H1 (cell line): Measurements from ENCODE around the gene PARM1. TPM values are rescaled to one million over a fixed set of nuclear protein-coding genes. Genes with fewer than 3 reads are reported as not detected.

Experiments
- CTCF ChIA-PET: fragments of 300-600 bp; sonication (Branson Sonifier 250); formaldehyde crosslinking; loops from one replicate; lab custom pipeline; 2021; ENCODE audit not compliant: partially characterized antibody; lab: Charles Lee
- POLR2A ChIA-PET: fragments of 300-600 bp; sonication (Branson Sonifier 250); formaldehyde crosslinking; loops from one replicate; lab custom pipeline; 2021; ENCODE audit warnings: inconsistent platforms; ENCODE audit not compliant: partially characterized antibody; lab: Charles Lee
- DNase-seq, 2 experiments: peaks; one replicate each; pipeline versions ENCODE4 v3.0.0 to v3.0.0-alpha.2; 2010 to 2022; ENCODE audit warnings: low spot score in 2 of 2, low read depth in 1 of 2, mixed read lengths in 1 of 2
- FAIRE-seq: peaks from 2 replicates; lab custom pipeline; 2011; peaks lifted over from hg19 to GRCh38; lab: Jason Lieb, UNC
- H2AFZ ChIP-seq: 2 replicates; pipeline ENCODE4 v1.8.1; 2012; ENCODE audit warnings: low read length, inconsistent platforms
- H2AK5ac ChIP-seq: 2 replicates; pipeline ENCODE4 v1.6.1; 2013; ENCODE audit warnings: low read depth, low read length
- H2BK120ac ChIP-seq: replicated peaks from 2 replicates; pipeline ENCODE3; 2013; ENCODE audit warnings: low read depth, low read length, inconsistent platforms
- H2BK12ac ChIP-seq: 2 replicates; pipeline ENCODE4 v1.6.1; 2013; ENCODE audit warnings: low read depth, low read length
- H2BK15ac ChIP-seq: 2 replicates; pipeline ENCODE4 v1.6.1; 2013; ENCODE audit warnings: low read length
- H2BK20ac ChIP-seq: 2 replicates; pipeline ENCODE4 v1.6.1; 2013; ENCODE audit warnings: low read length
- H2BK5ac ChIP-seq: 2 replicates; pipeline ENCODE4 v1.6.1; 2013; ENCODE audit warnings: low read depth, low read length
- H3K14ac ChIP-seq: 2 replicates; pipeline ENCODE4 v1.6.1; 2013; ENCODE audit warnings: inconsistent platforms; ENCODE audit not compliant: insufficient read length
- H3K18ac ChIP-seq: 2 replicates; pipeline ENCODE4 v1.6.1; 2013; ENCODE audit warnings: low read length; ENCODE audit errors: extremely low read depth
- H3K23ac ChIP-seq: 2 replicates; pipeline ENCODE4 v1.6.1; 2013; ENCODE audit warnings: inconsistent platforms; ENCODE audit not compliant: insufficient read length
- H3K23me2 ChIP-seq: 2 replicates; pipeline ENCODE4 v1.6.1; 2013; ENCODE audit warnings: low read depth, low read length
- H3K27ac ChIP-seq: 2 replicates; pipeline ENCODE4 v1.6.1; 2011; ENCODE audit warnings: low read depth, low read length, inconsistent platforms
- H3K27me3 ChIP-seq, 4 experiments: replicated peaks in 1 of 4; 1 replicate in 1 of 4; 2 replicates in 3 of 4; pipeline versions ENCODE4 v1.6.1 to v1.8.1; 2011 to 2013; ENCODE audit warnings: low read length in 3 of 4, mild to moderate bottlenecking in 3 of 4, inconsistent platforms in 2 of 4, mixed read lengths in 2 of 4, moderate library complexity in 1 of 4; ENCODE audit not compliant: control insufficient read depth in 3 of 4, insufficient read depth in 3 of 4; ENCODE audit errors: extremely low read depth in 1 of 4
- H3K36me3 ChIP-seq, 4 experiments: 2 replicates each; pipeline versions ENCODE4 v1.6.1 to v1.8.1; 2011 to 2013; ENCODE audit warnings: mild to moderate bottlenecking in 4 of 4, low read length in 3 of 4, moderate library complexity in 2 of 4, control low read depth in 1 of 4, inconsistent platforms in 1 of 4; ENCODE audit not compliant: insufficient read depth in 4 of 4, control insufficient read depth in 2 of 4
- H3K4ac ChIP-seq: replicated peaks from 2 replicates; pipeline ENCODE3; 2013; ENCODE audit warnings: low read length, low read depth, mixed read lengths, inconsistent platforms; ENCODE audit not compliant: insufficient read length
- H3K4me1 ChIP-seq, 4 experiments: replicated peaks in 1 of 4; 1 replicate in 1 of 4; 2 replicates in 3 of 4; pipeline versions ENCODE4 v1.6.1 to v1.8.1; 2011 to 2013; ENCODE audit warnings: low read length in 3 of 4, inconsistent platforms in 2 of 4, mixed read lengths in 1 of 4; ENCODE audit not compliant: insufficient read depth in 4 of 4, control insufficient read depth in 3 of 4
- H3K4me2 ChIP-seq, 2 experiments: 2 replicates each; pipeline versions ENCODE4 v1.6.1 to v1.8.1; 2011 to 2013; ENCODE audit warnings: low read depth in 2 of 2, low read length in 2 of 2, control low read depth in 1 of 2, inconsistent platforms in 1 of 2, mild to moderate bottlenecking in 1 of 2; ENCODE audit not compliant: insufficient read depth in 1 of 2
- H3K4me3 ChIP-seq, 4 experiments: fragments of 200-600, 300-600 bp in 1 of 4; sonication (generic), shearing (Covaris generic), sonication (Bioruptor Twin) in 1 of 4; 2 replicates each; pipeline versions ENCODE4 v1.5.1 to v1.8.1; 2011 to 2016; ENCODE audit warnings: low read length in 4 of 4, low read depth in 3 of 4, control low read depth in 2 of 4, inconsistent platforms in 2 of 4, mild to moderate bottlenecking in 2 of 4, mixed read lengths in 1 of 4, moderate library complexity in 1 of 4; ENCODE audit not compliant: insufficient read depth in 2 of 4; ENCODE audit errors: extremely low read depth in 1 of 4
- H3K56ac ChIP-seq: replicated peaks from 2 replicates; pipeline ENCODE3; 2013; ENCODE audit warnings: low read depth, mild to moderate bottlenecking, mixed read lengths, low read length, inconsistent platforms; ENCODE audit not compliant: insufficient read length
- H3K79me1 ChIP-seq: 2 replicates; pipeline ENCODE4 v1.6.1; 2013; ENCODE audit warnings: low read depth, low read length, control low read depth
- H3K79me2 ChIP-seq, 2 experiments: 2 replicates each; pipeline versions ENCODE4 v1.6.1 to v1.8.1; 2012 to 2013; ENCODE audit warnings: low read length in 2 of 2, mild to moderate bottlenecking in 2 of 2, inconsistent platforms in 1 of 2; ENCODE audit not compliant: insufficient read depth in 2 of 2, control insufficient read depth in 1 of 2
- H3K9ac ChIP-seq, 4 experiments: replicated peaks in 1 of 4; 1 replicate in 1 of 4; 2 replicates in 3 of 4; pipeline versions ENCODE4 v1.6.1 to v1.8.1; 2011 to 2013; ENCODE audit warnings: low read depth in 3 of 4, low read length in 3 of 4, control low read depth in 2 of 4, mild to moderate bottlenecking in 2 of 4, moderate library complexity in 2 of 4, inconsistent platforms in 1 of 4; ENCODE audit errors: extremely low read depth in 1 of 4
- H3K9me3 ChIP-seq, 2 experiments: 2 replicates each; pipeline versions ENCODE4 v1.6.1 to v1.8.1; 2012 to 2013; ENCODE audit warnings: mild to moderate bottlenecking in 2 of 2, moderate library complexity in 2 of 2, control low read depth in 1 of 2, inconsistent platforms in 1 of 2, low read depth in 1 of 2, low read length in 1 of 2, mixed read lengths in 1 of 2; ENCODE audit not compliant: insufficient read depth in 2 of 2
- H4K20me1 ChIP-seq, 2 experiments: replicated peaks in 1 of 2; 2 replicates each; pipeline versions ENCODE3 to v1.8.1; 2011 to 2013; ENCODE audit warnings: inconsistent platforms in 2 of 2, low read length in 2 of 2, mild to moderate bottlenecking in 1 of 2; ENCODE audit not compliant: insufficient read depth in 2 of 2, control insufficient read depth in 1 of 2
- H4K5ac ChIP-seq: 2 replicates; pipeline ENCODE4 v1.6.1; 2013; ENCODE audit warnings: low read length, low read depth, mixed read lengths, inconsistent platforms; ENCODE audit not compliant: insufficient read length
- H4K8ac ChIP-seq: 2 replicates; pipeline ENCODE4 v1.8.0; 2013; ENCODE audit warnings: mild to moderate bottlenecking, moderate library complexity, low read length, inconsistent platforms; ENCODE audit not compliant: insufficient read depth; ENCODE audit errors: extremely low read depth
- H4K91ac ChIP-seq: replicated peaks from 2 replicates; pipeline ENCODE3; 2013; ENCODE audit warnings: low read length, mixed read lengths, inconsistent platforms; ENCODE audit not compliant: insufficient read length
- ATF3 ChIP-seq: IDR thresholded peaks from 2 replicates; pipeline ENCODE4 v1.6.1; 2011; ENCODE audit warnings: low read depth, mild to moderate bottlenecking, low read length; ENCODE audit not compliant: insufficient read depth
- CBX5 ChIP-seq: fragments of 300-800, 300-1000 bp; sonication (generic); IDR thresholded peaks from 2 replicates; pipeline ENCODE4 v1.7.1; 2016; ENCODE audit warnings: antibody characterized with exemption, low read length, low read depth
- CTCF ChIP-seq, 3 experiments: IDR thresholded peaks; 1 replicate in 2 of 3; 2 replicates in 1 of 3; pipeline versions ENCODE4 v1.5.1 to v1.6.1; 2011; ENCODE audit warnings: low read length in 3 of 3, mild to moderate bottlenecking in 3 of 3, inconsistent platforms in 2 of 3, low read depth in 1 of 3, moderate library complexity in 1 of 3; ENCODE audit not compliant: insufficient read depth in 1 of 3; ENCODE audit errors: control extremely low read depth in 1 of 3
- EP300 ChIP-seq, 2 experiments: IDR thresholded peaks; 1 replicate in 1 of 2; 2 replicates in 1 of 2; pipeline ENCODE4 v1.6.1; 2011 to 2012; ENCODE audit warnings: low read depth in 2 of 2, low read length in 2 of 2, mild to moderate bottlenecking in 2 of 2, borderline replicate concordance in 1 of 2, inconsistent platforms in 1 of 2, moderate library complexity in 1 of 2
- HDAC6 ChIP-seq: IDR thresholded peaks from one replicate; pipeline ENCODE4 v1.7.1; 2012; ENCODE audit warnings: low read depth, mild to moderate bottlenecking, inconsistent platforms, low read length, moderate library complexity
- POLR2A ChIP-seq, 2 experiments: IDR thresholded peaks; 1 replicate in 1 of 2; 2 replicates in 1 of 2; pipeline ENCODE4 v1.6.1; 2011; ENCODE audit warnings: low read depth in 2 of 2, low read length in 2 of 2, mild to moderate bottlenecking in 2 of 2; ENCODE audit errors: control extremely low read depth in 1 of 2
- POU5F1 ChIP-seq: IDR thresholded peaks from 2 replicates; pipeline ENCODE4 v1.6.1; 2011; ENCODE audit warnings: low read depth, mild to moderate bottlenecking, low read length, moderate library complexity
- TAF1 ChIP-seq: IDR thresholded peaks from 2 replicates; pipeline ENCODE4 v1.6.1; 2011; ENCODE audit warnings: mild to moderate bottlenecking, low read depth, low read length
- whole genome bisulfite sequencing, 2 experiments: shearing (Covaris generic) in 1 of 2; methylation state at CpG; one replicate each; pipeline versions ENCODE4 v1.1.6 to v1.1.7; 2013 to 2015; ENCODE audit warnings: low lambda C conversion rate in 2 of 2, mixed read lengths in 2 of 2, inconsistent platforms in 1 of 2, low coverage in 1 of 2, missing lambda C conversion rate in 1 of 2; ENCODE audit not compliant: insufficient replicate concordance in 2 of 2, insufficient coverage in 1 of 2, insufficient read length in 1 of 2; ENCODE audit errors: extremely low coverage in 1 of 2, missing lambda C conversion rate in 1 of 2; 5-methylcytosine and 5-hydroxymethylcytosine counted together
- polyA plus RNA-seq, 7 experiments: library from polyadenylated mRNA; depleted of rRNA in 3 of 7; stranded (reverse) in 5 of 7; unstranded in 2 of 7; fragments of >200 nt in 5 of 7; fragments of 200-250 nt in 2 of 7; gene quantifications; 1 replicate in 5 of 7; 2 replicates in 1 of 7; 4 replicates in 1 of 7; pipeline versions ENCODE4 v1.2.1 to v1.2.3, GENCODE V29; 2011 to 2013; ENCODE audit warnings: missing spikeins in 2 of 7, mixed read lengths in 2 of 7
- total RNA-seq: library from RNA; stranded (reverse); fragmentation: NEBNext Ultra II Directional; extraction: Animal tissue kit (Norgen Biotek cat#: 25700); gene quantifications from 2 replicates; pipeline ENCODE4 v1.2.1, GENCODE V29; 2021

Gene PARM1
- total and polyA plus RNA-seq, 2 of the 8 experiments (the other 6 are each of a cell fraction or from before 2014, with no cell fraction given): 2.0 to 5.3 TPM

- Histone ChIP-seq H4K5ac (no peak overlapping the region), H3K23me2 (no peaks in the 10 kb centered on the region; the same call in 1 of the 2 replicates), H3K9ac (no peak overlapping the region), H2BK5ac (no peak overlapping the region), H2BK20ac (no peak overlapping the region), H3K14ac (no peak overlapping the region), H2BK12ac (no peak overlapping the region), H3K79me2 (no peaks in the 10 kb centered on the region), H2BK15ac (no peak overlapping the region), H3K9me3 (no peaks in the 10 kb centered on the region), H3K79me1 (no peaks in the 10 kb centered on the region), H3K27me3 (no peaks in the 10 kb centered on the region), H2AFZ (no peak overlapping the region), H4K20me1 (no peaks in the 10 kb centered on the region), H3K18ac (no peak overlapping the region), H3K4me3 (no peak overlapping the region), H3K56ac (no peak overlapping the region), H3K4me2 (no peak overlapping the region), H2AK5ac (no peak overlapping the region), H2BK120ac (no peak overlapping the region), H3K36me3 (no peaks in the 10 kb centered on the region), H3K23ac (no peak overlapping the region), H4K8ac (no peak overlapping the region), H4K91ac (no peak overlapping the region), H3K4me1 (no peaks in the 10 kb centered on the region), H3K27ac (no peak overlapping the region), H3K4ac (no peak overlapping the region)
- DNase-seq (no peak), FAIRE-seq (no peak)
- ChIA-PET CTCF (interaction anchor here (1.3 to 3.2 kb wide), 4 partner anchors 13 to 142 kb away, joined by 3 to 20 read pairs (median 10); partner anchors contain the start of gene PARM1), POLR2A (no interaction called here)
- WGBS, 2 experiments: 86% methylated on average over 2 of the region's 2 CpGs; no CpG with 5 or more reads in 1 of the 2 experiments
- no peak for TF ChIP-seq CTCF (IDR thresholded peaks at IDR 0.05; ENCODE audit: control extremely low read depth in 1 of 3, insufficient read depth in 1 of 3, low read depth in 1 of 3, low read length in 3 of 3)
- no peak for TF ChIP-seq HDAC6
- no peak for TF ChIP-seq ATF3
- no peak for TF ChIP-seq CBX5
- no peak for TF ChIP-seq POLR2A (IDR thresholded peaks at IDR 0.05; ENCODE audit: control extremely low read depth in 1 of 2, low read depth in 2 of 2, low read length in 2 of 2)
- TF ChIP-seq TAF1: no peak
- no peak for TF ChIP-seq EP300 (IDR thresholded peaks at IDR 0.05; ENCODE audit: borderline replicate concordance in 1 of 2, low read depth in 2 of 2, low read length in 2 of 2)
- TF ChIP-seq POU5F1: no peak
Measured at GRCh38 chr4:74968456-74969164, 35.7 kb downstream of the PARM1 start.
